ENCODE data around the gene CNIH4. TPM values are rescaled to one million over a fixed set of nuclear protein-coding genes. Genes with fewer than 3 reads are reported as not detected.
"Not testable (repeated sequence)": the region's sequence is repeated elsewhere in the genome, so short reads cannot be mapped to it uniquely, and the experiment has no call there.

CNIH4 gene
- total and polyA plus RNA-seq, 2 experiments from 2014 or later, result 62.7 to 106 TPM

DNA sequence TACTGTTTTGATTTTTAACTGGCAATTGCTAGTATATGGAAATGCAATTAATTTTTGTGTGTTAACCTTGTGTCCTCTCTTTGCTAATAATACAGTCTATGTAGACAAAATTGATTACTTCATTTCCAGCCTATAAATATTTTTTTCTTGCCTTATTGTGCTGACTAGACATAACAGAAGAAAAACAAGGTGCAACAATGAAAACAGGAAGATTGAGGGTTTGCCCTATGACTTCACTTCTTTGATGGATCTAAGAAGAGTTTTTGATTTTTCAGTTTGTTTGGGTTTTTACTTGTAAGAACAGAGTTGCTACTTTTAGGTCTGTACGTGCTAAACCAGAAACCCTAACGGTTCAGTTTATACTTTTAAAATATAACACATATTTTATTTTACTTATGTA is 8.5 kb upstream of the CNIH4 start:
- Histone ChIP-seq H3K9me2 (replicated peaks; ENCODE audit: insufficient read depth) (no peaks in the 10 kb centered on the region), H3K9me3 (ENCODE audit: low read depth) (no peaks in the 10 kb centered on the region), H3K36me3 (replicated peaks; ENCODE audit: insufficient read depth, low read depth) (no peaks in the 10 kb centered on the region), H3K4me2 (no peak overlapping the region), H4K20me1 (ENCODE audit: insufficient read depth, poor library complexity, severe bottlenecking) (no peaks in the 10 kb centered on the region), H2AFZ (no peak overlapping the region), H3K27ac (no peak overlapping the region), H3K4me3 (no peak overlapping the region), H3K4me1 (ENCODE audit: insufficient read depth) (no peaks in the 10 kb centered on the region), H3K27me3 (no peaks in the 10 kb centered on the region), H3K79me2 (no peaks in the 10 kb centered on the region)
- no peak for DNase-seq (ENCODE audit: low spot score)
- 95% methylated on average over 2 of the region's 2 CpGs for WGBS (ENCODE audit: low lambda C conversion rate, missing lambda C conversion rate)
- TF ChIP-seq EZH2phosphoT487 (IDR thresholded peaks at IDR 0.05; ENCODE audit: low read depth, severe bottlenecking, unreplicated experiment), result no peak
- no peak for TF ChIP-seq CTCF (IDR thresholded peaks at IDR 0.05; ENCODE audit: poor library complexity)

DNA sequence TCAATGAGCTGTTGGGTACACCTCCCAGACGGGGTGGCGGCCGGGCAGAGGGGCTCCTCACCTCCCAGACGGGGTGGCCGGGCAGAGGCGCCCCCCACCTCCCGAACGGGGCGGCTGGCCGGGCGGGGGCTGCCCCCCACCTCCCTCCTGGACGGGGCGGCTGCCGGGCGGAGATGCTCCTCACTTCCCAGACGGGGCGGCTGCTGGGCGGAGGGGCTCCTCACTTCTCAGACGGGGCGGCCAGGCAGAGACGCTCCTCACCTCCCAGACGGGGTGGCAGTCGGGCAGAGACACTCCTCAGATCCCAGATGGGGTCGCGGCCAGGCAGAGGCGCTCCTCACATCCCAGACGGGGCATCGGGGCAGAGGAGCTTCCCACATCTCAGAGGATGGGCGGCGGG is 7.0 kb upstream of the CNIH4 start:
- not testable (repeated sequence) for H3K27me3 ChIP-seq; H3K4me2 ChIP-seq; H3K79me2 ChIP-seq; H3K4me1 ChIP-seq (ENCODE audit: insufficient read depth); H2AFZ ChIP-seq; DNase-seq (ENCODE audit: low spot score); H3K4me3 ChIP-seq; H3K9me2 ChIP-seq (replicated peaks; ENCODE audit: insufficient read depth); H3K9me3 ChIP-seq (ENCODE audit: low read depth); H3K27ac ChIP-seq; H4K20me1 ChIP-seq (ENCODE audit: insufficient read depth, poor library complexity, severe bottlenecking); H3K36me3 ChIP-seq (replicated peaks; ENCODE audit: insufficient read depth, low read depth)
- 98% methylated on average over 10 of the region's 30 CpGs for WGBS (ENCODE audit: low lambda C conversion rate, missing lambda C conversion rate)

DNA sequence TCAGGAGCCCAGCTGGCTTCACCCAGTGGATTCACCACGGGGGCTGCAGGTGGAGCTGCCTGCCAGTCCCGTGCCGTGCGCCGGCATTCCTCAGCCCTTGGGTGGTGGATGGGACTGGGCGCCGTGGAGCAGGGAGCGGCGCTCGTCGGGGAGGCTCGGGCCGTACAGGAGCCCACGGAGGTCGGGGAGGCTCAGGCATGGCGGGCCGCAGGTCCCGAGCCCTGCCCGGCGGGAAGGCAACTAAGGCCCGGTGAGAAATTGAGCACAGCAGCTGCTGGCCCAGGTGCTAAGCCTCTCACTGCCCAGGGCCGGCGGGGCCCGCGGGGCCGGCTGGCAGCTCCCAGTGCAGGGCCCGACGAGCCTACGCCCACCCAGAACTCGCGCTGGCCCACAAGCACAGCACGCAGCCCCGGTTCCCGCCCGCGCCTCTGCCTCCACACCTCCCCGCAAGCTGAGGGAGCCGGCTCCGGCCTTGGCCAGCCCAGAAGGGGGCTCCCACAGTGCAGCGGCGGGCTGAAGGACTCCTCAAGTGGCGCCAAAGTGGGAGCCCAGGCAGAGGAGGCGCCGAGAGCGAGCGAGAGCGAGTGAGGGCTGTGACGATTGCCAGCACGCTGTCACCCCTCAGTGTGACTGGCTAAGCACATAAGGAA is 4.1 kb upstream of the CNIH4 start:
- H3K4me2 ChIP-seq; H3K27ac ChIP-seq; H3K4me1 ChIP-seq (ENCODE audit: insufficient read depth); H3K79me2 ChIP-seq; H3K4me3 ChIP-seq; DNase-seq (ENCODE audit: low spot score); H3K27me3 ChIP-seq; H3K9me3 ChIP-seq (ENCODE audit: low read depth); H2AFZ ChIP-seq; H3K9me2 ChIP-seq (replicated peaks; ENCODE audit: insufficient read depth); H4K20me1 ChIP-seq (ENCODE audit: insufficient read depth, poor library complexity, severe bottlenecking); H3K36me3 ChIP-seq (replicated peaks; ENCODE audit: insufficient read depth, low read depth): not testable (repeated sequence)
- 96% methylated on average over 48 of the region's 49 CpGs for WGBS (ENCODE audit: low lambda C conversion rate, missing lambda C conversion rate)

- 68% methylated on average over 5 of the region's 5 CpGs for WGBS (ENCODE audit: low lambda C conversion rate, missing lambda C conversion rate)
These were observed 2.4 kb upstream of the CNIH4 start for GRCh38 chr1:224353975-224354925.

More at GRCh38 chr1:224353975-224354925, 2.4 kb upstream of the CNIH4 start:
- Histone ChIP-seq H3K4me3 (no peak overlapping the region), H3K4me2 (peak overlapping the region; percentile 32), H3K9me3 (ENCODE audit: low read depth) (no peaks in the 10 kb centered on the region), H3K36me3 (replicated peaks; ENCODE audit: insufficient read depth, low read depth) (no peaks in the 10 kb centered on the region), H4K20me1 (ENCODE audit: insufficient read depth, poor library complexity, severe bottlenecking) (no peaks in the 10 kb centered on the region), H3K27me3 (no peaks in the 10 kb centered on the region), H3K9me2 (replicated peaks; ENCODE audit: insufficient read depth) (no peaks in the 10 kb centered on the region), H3K4me1 (ENCODE audit: insufficient read depth) (peaks cover 8% of the 10 kb centered on the region), H3K27ac (peak overlapping the region; percentile 72), H2AFZ (no peak overlapping the region), H3K79me2 (peaks cover 20% of the 10 kb centered on the region)
- peak; percentile 23 for DNase-seq (ENCODE audit: low spot score)
- no peak for TF ChIP-seq EZH2phosphoT487 (IDR thresholded peaks at IDR 0.05; ENCODE audit: low read depth, severe bottlenecking, unreplicated experiment)
- TF ChIP-seq EZH2 (IDR thresholded peaks at IDR 0.05; ENCODE audit: borderline replicate concordance), result no peak
- TF ChIP-seq CTCF (IDR thresholded peaks at IDR 0.05; ENCODE audit: poor library complexity), result no peak

Data from hepatocyte (in vitro differentiated cells).